Epithelial cell of esophagus (primary cell): ENCODE measurements around the gene LMBRD2.

Experiments
- DNase-seq: peaks from one replicate; pipeline ENCODE4 v3.0.0; 2010; ENCODE audit warnings: low read depth
- H3K4me3 ChIP-seq: 2 replicates; pipeline ENCODE4 v1.5.1; 2011; ENCODE audit warnings: mild to moderate bottlenecking, low read length, control low read depth
- CTCF ChIP-seq: IDR thresholded peaks from 2 replicates; pipeline ENCODE4 v1.5.1; 2011; ENCODE audit warnings: low read depth, mild to moderate bottlenecking, low read length, control low read depth, inconsistent platforms; ENCODE audit not compliant: insufficient read depth; ENCODE audit errors: missing control alignments

Gene LMBRD2

GRCh38 chr5:36180556-36181350 is 29.1 kb upstream of the LMBRD2 start:
- DNase-seq, result peak; percentile 42
- TF ChIP-seq CTCF, result no peak
- H3K4me3 ChIP-seq, result no peak overlapping the region

- DNase-seq, result no peak
Observed at GRCh38 chr5:36179950-36180349, 28.3 kb upstream of the LMBRD2 start.

GRCh38 chr5:36178524-36178890 is 26.8 kb upstream of the LMBRD2 start:
- no peak overlapping the region for H3K4me3 ChIP-seq
- DNase-seq, result no peak
- no peak for TF ChIP-seq CTCF

More at GRCh38 chr5:36179950-36180349, 28.3 kb upstream of the LMBRD2 start:
- no peak for TF ChIP-seq CTCF
- no peak overlapping the region for H3K4me3 ChIP-seq

- peak; percentile 57 for TF ChIP-seq CTCF
- peak; percentile 54 for DNase-seq
- H3K4me3 ChIP-seq, result no peak overlapping the region
Observed at GRCh38 chr5:36177715-36178523, 26.2 kb upstream of the LMBRD2 start.

GRCh38 chr5:36177154-36177553 is 25.5 kb upstream of the LMBRD2 start:
- H3K4me3 ChIP-seq, result no peak overlapping the region
- no peak for DNase-seq
- TF ChIP-seq CTCF, result no peak

- no peak for TF ChIP-seq CTCF
- H3K4me3 ChIP-seq, result no peak overlapping the region
- no peak for DNase-seq
Observed at GRCh38 chr5:36175043-36175442, 23.4 kb upstream of the LMBRD2 start.
